GM23248 (cell line): ENCODE measurements around the gene SNX32.

ENCODE experiments used
- EZH2 ChIP-seq: fragments of 200-600 bp; sonication (generic); IDR thresholded peaks from 2 replicates; pipeline ENCODE4 v1.6.1; 2018; ENCODE audit warnings: antibody characterized with exemption, mild to moderate bottlenecking; ENCODE audit not compliant: insufficient read depth, poor library complexity, severe bottlenecking
- EZH2phosphoT487 ChIP-seq: fragments of 200-600 bp; sonication (generic); IDR thresholded peaks from 2 replicates; pipeline ENCODE4 v1.6.1; 2018; ENCODE audit warnings: antibody characterized with exemption, moderate library complexity, mild to moderate bottlenecking, low read depth; ENCODE audit not compliant: insufficient read depth

DNA sequence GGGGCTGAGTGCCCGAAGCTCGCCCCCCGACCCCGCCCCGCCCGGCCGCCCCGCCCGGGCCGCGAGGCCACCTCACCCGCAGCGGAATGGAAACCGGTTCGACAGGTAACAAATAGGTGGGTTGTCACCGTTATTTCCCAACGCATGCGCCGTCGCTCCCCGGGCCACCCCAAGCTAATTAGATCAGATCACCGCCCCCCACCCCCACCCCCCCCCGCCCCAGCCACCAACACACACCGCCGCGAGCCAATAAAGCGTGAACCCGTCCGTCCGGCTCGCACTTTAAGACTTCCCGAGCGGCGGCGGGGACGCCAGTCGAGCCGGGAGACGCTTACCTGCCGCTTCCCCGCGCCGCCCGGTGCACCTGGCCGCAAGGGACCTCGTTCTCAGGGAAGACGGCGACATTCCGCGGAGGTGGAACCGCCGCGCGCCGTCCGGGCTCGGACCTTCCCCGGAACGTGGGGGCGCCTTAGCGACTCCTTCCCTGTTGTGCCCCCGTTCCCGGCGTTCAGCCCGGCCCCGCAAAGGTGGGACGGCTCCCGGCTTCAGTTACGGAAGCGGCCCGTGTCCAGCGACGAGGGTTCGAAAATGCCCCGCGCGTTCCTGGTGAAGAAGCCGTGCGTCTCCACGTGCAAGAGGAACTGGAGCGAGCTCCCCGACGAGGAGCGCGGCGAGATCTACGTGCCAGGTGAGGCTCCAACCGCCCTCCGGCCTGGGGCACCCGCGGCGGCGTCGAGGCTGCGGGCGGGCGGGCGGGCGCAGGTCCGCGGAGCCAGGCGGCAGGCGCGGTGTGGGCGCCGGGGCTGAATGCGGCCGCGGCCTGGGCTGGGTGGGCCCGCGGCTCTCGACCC is 46.8 kb upstream of the SNX32 start, which contains the start of gene OVOL1:
- TF ChIP-seq EZH2 = peak; percentile 56
- TF ChIP-seq EZH2phosphoT487 = peak; percentile 65; the same call in 1 of the 2 replicates
